GM23248 (cell line): Measurements from ENCODE around the gene SLC39A1.

ENCODE experiments used
- EZH2 ChIP-seq: fragments of 200-600 bp; sonication (generic); IDR thresholded peaks from 2 replicates; pipeline ENCODE4 v1.6.1; 2018; ENCODE audit warnings: antibody characterized with exemption, mild to moderate bottlenecking; ENCODE audit not compliant: insufficient read depth, poor library complexity, severe bottlenecking
- EZH2phosphoT487 ChIP-seq: fragments of 200-600 bp; sonication (generic); IDR thresholded peaks from 2 replicates; pipeline ENCODE4 v1.6.1; 2018; ENCODE audit warnings: antibody characterized with exemption, moderate library complexity, mild to moderate bottlenecking, low read depth; ENCODE audit not compliant: insufficient read depth

GRCh38 chr1:153958111-153958960, 5.0 kb downstream of the SLC39A1 start, which contains the start of gene CRTC2:
- no peak for TF ChIP-seq EZH2
- TF ChIP-seq EZH2phosphoT487 = no peak
